MCF 10A (cell line): Measurements from ENCODE around the gene LRBA. TPM values are rescaled to one million over a fixed set of nuclear protein-coding genes. Genes with fewer than 3 reads are reported as not detected.

Experiments used
- BruUV-seq: library from RNA; stranded (reverse); fragments of 400-500 nt; replicated peaks from 2 replicates; lab custom pipeline; 2021; lab: Mats Ljungman, UMichigan
- CTCF ChIA-PET: fragments of 300-600 bp; sonication (Branson Sonifier 250); formaldehyde crosslinking; extraction: SDS; loops from one replicate; lab custom pipeline; 2021; ENCODE audit warnings: antibody characterized with exemption, inconsistent platforms; lab: Yijun Ruan, JAX
- POLR2A ChIA-PET: fragments of 300-600, 350-650 bp; sonication (Branson Sonifier 250); formaldehyde crosslinking; extraction: SDS; loops from one replicate; lab custom pipeline; 2020; ENCODE audit warnings: antibody characterized with exemption, inconsistent platforms; lab: Yijun Ruan, JAX
- DNase-seq: peaks from one replicate; pipeline ENCODE4 v3.0.0-alpha.2; 2018; ENCODE audit not compliant: unreplicated experiment
- H3K27ac Mint-ChIP-seq: one replicate; pipeline ENCODE4 v1.8.0; 2022; ENCODE audit warnings: mild to moderate bottlenecking, low read depth, mixed read lengths; ENCODE audit not compliant: unreplicated experiment
- H3K27me3 Mint-ChIP-seq: one replicate; pipeline ENCODE4 v1.8.0; 2022; ENCODE audit warnings: mixed read lengths; ENCODE audit not compliant: insufficient read depth, unreplicated experiment
- H3K36me3 Mint-ChIP-seq: one replicate; pipeline ENCODE4 v1.8.0; 2022; ENCODE audit warnings: mild to moderate bottlenecking, moderate library complexity, mixed read lengths; ENCODE audit not compliant: insufficient read depth, unreplicated experiment
- H3K4me1 Mint-ChIP-seq: one replicate; pipeline ENCODE4 v1.8.0; 2022; ENCODE audit warnings: mixed read lengths; ENCODE audit not compliant: insufficient read depth, unreplicated experiment
- H3K4me3 Mint-ChIP-seq: one replicate; pipeline ENCODE4 v1.8.0; 2022; ENCODE audit warnings: mild to moderate bottlenecking, moderate library complexity, mixed read lengths; ENCODE audit not compliant: unreplicated experiment
- H3K9me3 Mint-ChIP-seq: one replicate; pipeline ENCODE4 v1.8.0; 2022; ENCODE audit warnings: mixed read lengths; ENCODE audit not compliant: unreplicated experiment
- CTCF ChIP-seq: fragments of 200-600 bp; IDR thresholded peaks from one replicate; pipeline ENCODE4 v1.8.0; 2022; ENCODE audit warnings: antibody characterized with exemption, mild to moderate bottlenecking; ENCODE audit not compliant: unreplicated experiment
- intact Hi-C: fragments of 100-400 bp; cut with micrococcal nuclease; formaldehyde crosslinking; loops from 2 replicates; pipeline ENCODE4 v1.14.1; 2022
- total RNA-seq: library from RNA; stranded (reverse); gene quantifications from 2 replicates; pipeline ENCODE4 v1.2.3, GENCODE V29; 2022

Gene LRBA
- total RNA-seq, 1 experiment from 2014 or later = 64.5 TPM

- no peak for TF ChIP-seq CTCF
- DNase-seq = no peak
- Mint-ChIP-seq H3K36me3 (peaks cover 16% of the 10 kb centered on the region), H3K4me3 (no peak overlapping the region), H3K4me1 (no peaks in the 10 kb centered on the region), H3K27me3 (no peaks in the 10 kb centered on the region), H3K9me3 (no peaks in the 10 kb centered on the region), H3K27ac (no peak overlapping the region)
- BruUV-seq = no TSS peak
- ChIA-PET CTCF (interaction anchor here (0.6 kb wide), 1 partner anchor 87 kb away, joined by 3 read pairs; no protein-coding TSS in a partner anchor), POLR2A (no interaction called here)
- intact Hi-C loops = no loop called here
Observed at GRCh38 chr4:150423503-150423902, 591.6 kb downstream of the LRBA start.

GRCh38 chr4:150423074-150423473, 592.0 kb downstream of the LRBA start:
- H3K27me3 Mint-ChIP-seq = no peaks in the 10 kb centered on the region
- H3K4me1 Mint-ChIP-seq = no peaks in the 10 kb centered on the region
- no peak overlapping the region for H3K27ac Mint-ChIP-seq
- peaks cover 13% of the 10 kb centered on the region for H3K36me3 Mint-ChIP-seq
- no peak overlapping the region for H3K4me3 Mint-ChIP-seq
- H3K9me3 Mint-ChIP-seq = no peaks in the 10 kb centered on the region
- intact Hi-C loops = no loop called here
- ChIA-PET CTCF (interaction anchor here (0.6 kb wide), 1 partner anchor 87 kb away, joined by 3 read pairs; no protein-coding TSS in a partner anchor), POLR2A (interaction anchor here (1.0 kb wide), 1 partner anchor 22 kb away, joined by 3 read pairs; no protein-coding TSS in a partner anchor)
- no peak for TF ChIP-seq CTCF
- DNase-seq = no peak
- no TSS peak for BruUV-seq

- BruUV-seq = no TSS peak
- DNase-seq = no peak
- Mint-ChIP-seq H3K4me1 (no peaks in the 10 kb centered on the region), H3K36me3 (peaks cover 13% of the 10 kb centered on the region), H3K9me3 (no peaks in the 10 kb centered on the region), H3K4me3 (no peak overlapping the region), H3K27ac (no peak overlapping the region), H3K27me3 (no peaks in the 10 kb centered on the region)
- POLR2A ChIA-PET = interaction anchor here (0.8 kb wide), 1 partner anchor 17 kb away, joined by 5 read pairs; no protein-coding TSS in a partner anchor
- CTCF ChIA-PET = no interaction called here
- intact Hi-C loops = no loop called here
- no peak for TF ChIP-seq CTCF
Observed at GRCh38 chr4:150421612-150422011, 593.5 kb downstream of the LRBA start.

- no TSS peak for BruUV-seq
- H3K27me3 Mint-ChIP-seq = no peaks in the 10 kb centered on the region
- H3K36me3 Mint-ChIP-seq = peaks cover 14% of the 10 kb centered on the region
- H3K27ac Mint-ChIP-seq = no peak overlapping the region
- no peaks in the 10 kb centered on the region for H3K9me3 Mint-ChIP-seq
- ChIA-PET CTCF (no interaction called here), POLR2A (no interaction called here)
- no peak for TF ChIP-seq CTCF
- H3K4me3 Mint-ChIP-seq = no peak overlapping the region
- H3K4me1 Mint-ChIP-seq = no peaks in the 10 kb centered on the region
- intact Hi-C loops = no loop called here
- DNase-seq = no peak
Observed at GRCh38 chr4:150419939-150420338, 595.1 kb downstream of the LRBA start.
